OCI-LY7 (cell line): ENCODE data around the gene KAZN. TPM values are rescaled to one million over a fixed set of nuclear protein-coding genes. Genes with fewer than 3 reads are reported as not detected.

Experiments used
- BruUV-seq: library from RNA; stranded (reverse); fragments of 400-500 nt; replicated peaks from 2 replicates; lab custom pipeline; 2021; lab: Mats Ljungman, UMichigan
- CTCF ChIA-PET: fragments of 300-600 bp; sonication (Branson Sonifier 250); formaldehyde crosslinking; loops from one replicate; lab custom pipeline; 2022; ENCODE audit warnings: antibody characterized with exemption; ENCODE audit not compliant: unreplicated experiment; lab: Charles Lee
- POLR2A ChIA-PET: fragments of 300-600 bp; sonication (Branson Sonifier 250); formaldehyde crosslinking; loops from one replicate; lab custom pipeline; 2022; ENCODE audit warnings: antibody characterized with exemption; lab: Charles Lee
- DNase-seq: peaks from one replicate; pipeline ENCODE4 v3.0.0-alpha.2; 2015; ENCODE audit warnings: low spot score
- H2AFZ ChIP-seq: fragments of 200-600 bp; sonication (generic), shearing (Covaris generic); 2 replicates; pipeline ENCODE4 v1.6.1; 2014; ENCODE audit warnings: mild to moderate bottlenecking, antibody characterized with exemption, low read length, moderate library complexity
- H3K27ac ChIP-seq: fragments of 200-600 bp; sonication (generic); 2 replicates; pipeline ENCODE4 v1.5.1; 2014; ENCODE audit warnings: mixed run types, low read depth, mild to moderate bottlenecking, moderate library complexity, low read length, inconsistent platforms; ENCODE audit not compliant: poor library complexity, severe bottlenecking
- H3K36me3 ChIP-seq: fragments of 200-600 bp; sonication (generic); 2 replicates; pipeline ENCODE4 v1.6.1; 2014; ENCODE audit warnings: mild to moderate bottlenecking, antibody characterized with exemption, low read length, moderate library complexity, mixed read lengths; ENCODE audit not compliant: insufficient read depth
- H3K4me1 ChIP-seq: fragments of 200-600 bp; sonication (generic); 2 replicates; pipeline ENCODE4 v1.5.1; 2014; ENCODE audit warnings: mild to moderate bottlenecking, low read length; ENCODE audit not compliant: insufficient read depth, poor library complexity, severe bottlenecking
- H3K4me2 ChIP-seq: fragments of 200-600 bp; sonication (generic); 2 replicates; pipeline ENCODE4 v1.6.1; 2014; ENCODE audit warnings: mild to moderate bottlenecking, low read length
- H3K4me3 ChIP-seq: fragments of 200-600 bp; sonication (generic); 2 replicates; pipeline ENCODE4 v1.5.1; 2014; ENCODE audit warnings: mild to moderate bottlenecking, low read depth, low read length; ENCODE audit not compliant: poor library complexity, severe bottlenecking
- H3K79me2 ChIP-seq: fragments of 200-600 bp; sonication (generic); 2 replicates; pipeline ENCODE4 v1.6.1; 2016; ENCODE audit warnings: low read depth, mild to moderate bottlenecking, low read length, moderate library complexity, mixed read lengths; ENCODE audit not compliant: insufficient read depth
- H3K9me2 ChIP-seq: fragments of 200-600 bp; sonication (generic); 2 replicates; pipeline ENCODE4 v1.6.1; 2016; ENCODE audit warnings: mild to moderate bottlenecking, low read length, mixed read lengths; ENCODE audit not compliant: insufficient read depth
- H3K9me3 ChIP-seq: fragments of 200-600 bp; sonication (generic); 2 replicates; pipeline ENCODE4 v1.6.1; 2014; ENCODE audit warnings: mild to moderate bottlenecking, mixed run types, low read length, mixed read lengths
- H4K20me1 ChIP-seq: fragments of 200-600 bp; sonication (generic); 2 replicates; pipeline ENCODE4 v1.6.1; 2014; ENCODE audit warnings: mild to moderate bottlenecking, antibody characterized with exemption, low read length, moderate library complexity, mixed read lengths; ENCODE audit not compliant: insufficient read depth
- CTCF ChIP-seq: fragments of 200-600 bp; sonication (generic); conservative IDR thresholded peaks from 2 replicates; pipeline ENCODE4 v1.5.1; 2014; ENCODE audit warnings: mild to moderate bottlenecking, antibody characterized with exemption, low read length, moderate library complexity, mixed read lengths
- EZH2phosphoT487 ChIP-seq: fragments of 200-600 bp; sonication (generic); IDR thresholded peaks from 2 replicates; pipeline ENCODE4 v1.6.1; 2018; ENCODE audit warnings: low read depth, borderline replicate concordance, mild to moderate bottlenecking, mixed run types, antibody characterized with exemption, low read length, moderate library complexity, mixed read lengths
- intact Hi-C: fragments of 100-400 bp; cut with micrococcal nuclease; formaldehyde crosslinking; loops from one replicate; pipeline ENCODE4 v1.10.0; 2022; ENCODE audit not compliant: unreplicated experiment
- total RNA-seq, 2 experiments: library from RNA; depleted of rRNA in 1 of 2; stranded (reverse); fragments of >200 nt in 1 of 2; shearing (Covaris generic) in 1 of 2; gene quantifications; 2 replicates each; pipeline ENCODE4 v1.2.3, GENCODE V29; 2014 to 2022

KAZN gene
- total RNA-seq, 2 experiments from 2014 or later, result 0.40 to 2.4 TPM

- intact Hi-C loops, result no loop called here
- no peak overlapping the region for H3K4me3 ChIP-seq
Measured at GRCh38 chr1:15073799-15074308, 475.4 kb downstream of the KAZN start.

GRCh38 chr1:15075175-15075574, 476.7 kb downstream of the KAZN start:
- BruUV-seq, result no TSS peak
- no peaks in the 10 kb centered on the region for H4K20me1 ChIP-seq
- ChIA-PET POLR2A (interaction anchor here (0.6 kb wide), 1 partner anchor 24 kb away, joined by 3 read pairs; no protein-coding TSS in a partner anchor), CTCF (no interaction called here)
- no peaks in the 10 kb centered on the region for H3K4me1 ChIP-seq
- no peak overlapping the region for H3K27ac ChIP-seq
- no peaks in the 10 kb centered on the region for H3K79me2 ChIP-seq
- H2AFZ ChIP-seq, result no peak overlapping the region
- no peak for DNase-seq
- no peaks in the 10 kb centered on the region for H3K36me3 ChIP-seq
- intact Hi-C loops, result no loop called here
- TF ChIP-seq CTCF (no peak), EZH2phosphoT487 (no peak)
- no peak overlapping the region for H3K4me2 ChIP-seq
- no peaks in the 10 kb centered on the region for H3K9me2 ChIP-seq
- no peak overlapping the region for H3K4me3 ChIP-seq
- no peaks in the 10 kb centered on the region for H3K9me3 ChIP-seq

More at GRCh38 chr1:15073799-15074308, 475.4 kb downstream of the KAZN start:
- H3K9me2 ChIP-seq, result no peaks in the 10 kb centered on the region
- H3K79me2 ChIP-seq, result no peaks in the 10 kb centered on the region
- DNase-seq, result no peak
- POLR2A ChIA-PET, result no interaction called here
- H2AFZ ChIP-seq, result no peak overlapping the region
- BruUV-seq, result no TSS peak
- no peaks in the 10 kb centered on the region for H3K36me3 ChIP-seq
- no peaks in the 10 kb centered on the region for H4K20me1 ChIP-seq
- no peaks in the 10 kb centered on the region for H3K4me1 ChIP-seq
- CTCF ChIA-PET, result no interaction called here
- H3K9me3 ChIP-seq, result no peaks in the 10 kb centered on the region
- no peak overlapping the region for H3K4me2 ChIP-seq
- no peak overlapping the region for H3K27ac ChIP-seq
- TF ChIP-seq EZH2phosphoT487 (no peak), CTCF (no peak)

- Histone ChIP-seq H3K36me3 (no peaks in the 10 kb centered on the region), H3K4me1 (no peaks in the 10 kb centered on the region), H3K9me2 (no peaks in the 10 kb centered on the region), H3K4me2 (no peak overlapping the region), H4K20me1 (no peaks in the 10 kb centered on the region), H3K27ac (no peak overlapping the region), H2AFZ (no peak overlapping the region), H3K9me3 (no peaks in the 10 kb centered on the region), H3K79me2 (no peaks in the 10 kb centered on the region), H3K4me3 (no peak overlapping the region)
- TF ChIP-seq CTCF, result no peak
- TF ChIP-seq EZH2phosphoT487, result no peak
- CTCF ChIA-PET, result no interaction called here
- intact Hi-C loops, result no loop called here
- no TSS peak for BruUV-seq
- POLR2A ChIA-PET, result no interaction called here
- DNase-seq, result no peak
Measured at GRCh38 chr1:15075817-15076216, 477.3 kb downstream of the KAZN start.
